GM18526 (cell line): ENCODE results near the gene TEX2.

Experiments
- POLR2A ChIP-seq: IDR thresholded peaks from 3 replicates; pipeline ENCODE4 v1.6.1; 2011; ENCODE audit not compliant: insufficient read length; ENCODE audit errors: extremely low read depth

TEX2 gene

DNA sequence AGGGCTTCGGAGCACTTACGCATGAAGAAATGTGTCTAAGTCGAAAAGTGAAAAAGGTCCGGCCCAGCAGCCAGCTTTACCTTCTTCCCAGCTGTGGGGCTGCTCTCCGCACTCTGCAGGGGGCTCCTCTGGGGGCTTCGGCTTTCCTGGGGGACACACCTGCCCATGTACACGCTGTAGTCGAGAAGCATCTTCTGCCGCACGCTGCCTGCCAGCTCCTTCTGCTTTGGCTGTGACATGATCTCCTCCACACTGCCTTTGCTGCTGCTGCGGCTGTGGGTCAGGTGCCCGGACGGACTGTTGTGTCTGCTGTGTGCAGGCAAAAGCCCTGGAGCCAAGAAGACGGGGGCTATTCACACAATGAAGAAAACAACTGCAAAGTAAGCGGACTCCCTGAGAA lies 75.0 kb downstream of the TEX2 start:
- no peak for TF ChIP-seq POLR2A

DNA sequence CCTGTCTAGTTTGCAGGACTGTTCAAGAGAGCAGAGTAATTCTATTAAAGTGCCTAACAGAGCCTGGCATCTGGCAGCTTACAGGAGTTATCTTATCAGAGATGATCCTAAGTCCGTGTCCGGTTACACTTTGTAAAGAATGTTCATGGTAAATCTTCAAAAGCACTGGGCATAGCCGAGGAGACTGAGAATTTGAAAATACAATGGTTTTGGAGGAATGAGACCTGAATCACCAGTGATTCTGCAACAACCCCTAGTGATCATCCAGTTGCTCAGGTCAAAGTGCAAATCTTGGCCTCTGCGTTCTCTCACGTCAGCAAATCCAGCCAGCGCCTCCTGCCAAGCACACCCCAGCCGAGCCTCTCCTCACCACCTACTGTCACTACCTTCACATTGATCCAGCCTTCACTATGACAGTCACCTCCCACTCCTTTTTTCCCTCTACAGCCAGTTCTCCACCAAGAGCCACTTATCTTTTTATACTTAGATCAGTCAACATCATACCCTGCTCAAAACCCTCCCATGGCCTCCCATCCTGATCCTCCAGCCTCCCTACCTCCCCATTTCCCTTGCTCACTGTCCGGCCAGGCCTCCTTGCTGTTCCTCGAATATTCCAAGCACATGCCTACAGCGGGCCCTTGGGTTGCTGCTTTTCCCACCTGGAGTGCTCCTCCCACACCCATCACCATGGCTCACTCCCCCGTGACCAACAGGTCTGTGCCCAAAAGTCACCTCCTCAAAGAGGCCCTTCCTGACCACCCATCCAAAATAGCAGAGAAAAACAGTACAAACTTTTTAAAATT lies 75.8 kb downstream of the TEX2 start:
- TF ChIP-seq POLR2A: no peak

DNA sequence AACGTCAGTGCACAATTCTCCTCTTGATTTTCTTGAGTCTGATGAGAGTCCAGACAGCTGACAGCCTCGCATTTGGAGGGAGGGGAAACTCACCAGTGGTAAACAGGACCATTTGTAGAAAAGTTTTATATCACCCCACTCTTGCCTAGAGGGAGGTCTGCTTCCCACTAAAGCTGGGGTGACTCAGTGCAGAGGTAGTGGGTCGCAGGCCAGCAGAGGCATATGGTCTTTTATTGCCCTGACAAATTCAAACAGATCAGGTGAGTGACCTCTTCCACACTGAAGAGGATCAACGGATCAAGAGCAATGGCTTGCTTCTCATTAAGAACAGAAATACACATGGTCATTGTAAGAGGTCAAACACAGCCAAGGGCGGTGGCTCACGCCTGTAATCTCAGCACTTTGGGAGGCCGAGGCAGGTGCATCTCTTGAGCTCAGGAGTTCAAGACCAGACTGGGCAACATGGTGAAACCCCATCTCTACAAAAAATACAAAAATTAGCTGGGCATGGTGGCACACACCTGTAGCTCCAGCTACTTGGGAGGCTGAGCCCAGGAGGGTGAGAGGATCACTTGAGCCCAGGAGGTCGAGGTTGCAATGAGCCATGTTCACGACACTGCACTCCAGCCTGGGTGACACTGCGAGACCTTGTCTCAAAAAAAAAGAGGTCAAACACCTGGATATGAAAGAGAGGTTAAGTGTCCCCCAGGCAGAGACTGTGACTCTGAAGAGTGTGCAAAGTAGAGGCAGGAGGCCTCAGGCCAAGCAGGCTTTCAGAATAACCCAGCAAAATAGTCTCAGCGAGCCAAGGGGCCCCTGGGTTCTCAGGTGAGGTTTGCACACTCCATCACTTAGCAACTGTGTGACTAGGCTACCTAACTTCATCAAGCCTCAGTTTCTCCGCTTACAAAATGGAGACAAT lies 76.6 kb downstream of the TEX2 start:
- TF ChIP-seq POLR2A: no peak

DNA sequence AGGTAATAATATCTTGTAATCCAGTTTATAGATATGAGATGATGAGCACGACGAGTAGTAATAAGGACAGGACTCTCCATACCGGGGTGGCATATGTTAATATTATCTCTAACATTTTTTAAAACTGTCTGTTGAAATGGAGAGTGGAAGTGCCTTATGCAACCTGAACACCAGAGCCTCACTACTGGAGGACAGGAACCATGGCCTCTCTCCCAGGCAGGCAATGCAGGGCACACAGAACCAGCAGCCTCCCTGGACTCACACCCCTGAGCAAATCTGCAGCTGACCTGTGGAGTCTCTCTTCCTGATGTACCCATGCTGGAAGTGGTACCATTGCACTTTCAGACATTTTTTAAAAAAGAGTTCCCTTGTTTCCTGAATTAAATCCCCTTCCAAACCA lies 78.0 kb downstream of the TEX2 start:
- no peak for TF ChIP-seq POLR2A

DNA sequence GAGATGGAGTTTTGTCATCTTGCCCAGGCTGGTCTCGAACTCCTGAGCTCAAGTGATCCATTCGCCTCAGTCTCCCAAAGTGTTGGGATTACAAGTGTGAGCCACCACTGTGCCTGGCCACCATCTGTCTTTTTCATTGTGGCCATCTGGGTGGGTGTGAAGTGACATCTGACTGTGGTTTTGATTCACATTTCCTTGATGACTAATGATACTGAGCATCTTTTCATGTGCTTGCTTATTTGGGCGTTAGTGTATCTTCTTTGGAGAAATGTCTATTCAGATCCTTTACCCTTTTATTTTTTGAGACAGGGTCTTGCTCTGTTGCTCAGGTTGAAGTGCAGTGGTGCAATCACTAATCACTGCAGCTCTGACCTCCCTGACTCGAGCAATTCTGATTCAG lies 79.2 kb downstream of the TEX2 start:
- no peak for TF ChIP-seq POLR2A

DNA sequence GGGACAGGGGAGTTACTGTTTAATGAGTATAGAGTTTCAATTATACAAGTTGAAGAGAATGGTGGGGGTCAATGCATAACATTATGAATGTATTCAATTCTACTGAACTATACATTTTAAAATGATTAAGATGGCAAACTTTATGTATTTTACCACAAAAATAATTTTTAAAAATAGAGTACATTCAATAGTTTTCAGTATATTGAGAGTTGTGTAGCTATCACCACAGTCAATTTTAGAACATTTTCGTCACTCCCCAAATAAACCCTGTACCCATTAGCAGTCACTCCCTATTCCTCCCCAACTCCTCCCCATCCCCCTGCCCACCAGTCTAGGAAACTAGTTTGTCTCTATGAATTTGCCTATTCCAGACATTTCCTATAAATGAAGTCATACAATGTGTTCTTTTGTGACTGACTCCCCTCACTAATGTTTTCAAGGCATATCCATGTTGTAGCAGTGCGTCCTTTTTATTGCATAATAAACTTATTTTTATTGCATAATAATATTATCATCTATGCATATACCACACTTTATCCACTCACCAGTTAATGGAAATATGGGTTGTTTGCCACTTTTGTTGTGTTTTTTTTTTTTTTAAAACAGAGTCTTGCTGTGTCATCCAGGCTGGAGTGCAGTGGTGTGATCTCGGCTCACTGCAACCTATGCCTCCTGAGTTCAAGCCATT lies 80.6 kb downstream of the TEX2 start:
- TF ChIP-seq POLR2A: no peak

DNA sequence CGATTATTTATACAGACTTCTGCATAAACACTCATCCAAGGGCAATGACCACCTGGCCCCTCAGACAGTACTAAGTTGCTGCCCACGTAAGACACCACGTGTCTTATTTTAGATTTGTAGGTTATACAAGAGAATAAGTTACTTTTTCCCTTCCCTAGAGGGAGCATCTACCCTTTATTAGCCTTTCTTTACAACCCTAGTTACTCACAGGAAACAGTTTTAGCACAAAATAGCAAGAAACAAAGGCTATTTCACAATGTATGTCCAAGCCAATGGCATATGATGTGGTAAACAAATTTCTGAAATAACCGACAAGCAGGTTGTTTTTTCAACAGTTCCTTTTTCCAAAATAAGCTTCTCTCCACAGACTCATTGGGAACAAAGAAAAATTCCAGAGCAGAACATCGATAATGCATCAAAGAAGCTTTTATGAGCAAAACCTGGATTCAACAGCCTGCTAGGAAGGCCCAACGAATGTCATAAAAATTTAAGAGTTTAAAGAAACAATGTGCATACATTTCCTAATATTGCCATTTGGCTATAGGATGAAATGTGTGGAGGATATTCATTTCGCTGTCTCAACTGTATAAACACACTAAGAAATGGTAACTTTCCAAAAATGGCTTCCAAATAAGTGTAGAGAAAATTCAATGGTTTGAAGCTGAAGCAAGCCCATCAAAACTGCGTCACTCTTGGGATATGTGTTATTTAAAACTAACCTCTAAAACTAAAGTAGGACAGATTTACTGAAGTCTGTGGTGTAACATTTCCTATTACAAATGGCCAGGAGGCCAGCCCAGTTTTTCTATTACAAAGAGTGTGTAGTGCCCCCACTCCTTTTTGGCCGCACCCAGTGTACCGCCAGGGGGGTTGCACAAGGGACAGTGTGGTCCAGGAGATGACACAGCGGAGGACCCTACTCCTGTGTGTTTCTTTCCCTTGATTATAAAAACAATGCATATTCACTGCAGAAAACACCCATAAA lies 82.7 kb downstream of the TEX2 start:
- TF ChIP-seq POLR2A: no peak

DNA sequence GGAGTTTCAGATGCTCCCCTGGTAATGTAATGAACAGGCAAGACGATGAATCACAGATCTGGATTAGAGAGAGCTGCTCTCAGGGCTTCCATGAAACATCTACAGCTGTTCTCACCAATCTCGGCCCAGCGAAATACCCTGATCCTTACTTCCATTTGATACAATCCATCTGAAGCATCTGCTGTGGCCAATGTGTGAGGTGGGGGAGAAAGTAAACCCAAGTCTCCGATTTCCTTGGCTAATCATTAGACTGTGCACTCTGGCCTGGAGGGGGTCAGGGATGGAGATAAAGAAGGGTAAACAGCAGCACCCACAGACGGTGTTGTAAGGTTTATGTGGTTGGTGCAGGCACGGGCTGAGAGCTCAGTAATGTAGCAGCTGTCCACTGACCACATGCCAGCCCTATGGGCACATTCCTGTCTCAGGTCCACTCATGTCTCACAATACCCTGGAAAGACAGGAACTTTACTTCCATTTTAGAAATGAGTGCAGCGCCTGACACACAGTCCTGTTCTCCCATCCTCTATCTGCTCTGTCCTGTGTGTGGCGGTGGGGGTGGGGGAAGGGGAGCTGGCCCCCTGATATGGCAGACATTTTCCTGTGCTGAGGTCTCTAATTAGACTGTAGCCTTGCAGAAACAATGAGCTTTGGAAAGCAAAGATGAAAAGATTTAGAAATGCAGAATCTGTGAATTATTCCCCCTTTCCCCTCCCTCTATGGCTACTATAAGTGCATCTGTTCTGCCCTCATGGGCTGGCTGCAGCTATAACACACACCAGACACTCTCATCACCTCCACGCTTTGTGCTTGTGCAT lies 84.8 kb downstream of the TEX2 start:
- TF ChIP-seq POLR2A: no peak

DNA sequence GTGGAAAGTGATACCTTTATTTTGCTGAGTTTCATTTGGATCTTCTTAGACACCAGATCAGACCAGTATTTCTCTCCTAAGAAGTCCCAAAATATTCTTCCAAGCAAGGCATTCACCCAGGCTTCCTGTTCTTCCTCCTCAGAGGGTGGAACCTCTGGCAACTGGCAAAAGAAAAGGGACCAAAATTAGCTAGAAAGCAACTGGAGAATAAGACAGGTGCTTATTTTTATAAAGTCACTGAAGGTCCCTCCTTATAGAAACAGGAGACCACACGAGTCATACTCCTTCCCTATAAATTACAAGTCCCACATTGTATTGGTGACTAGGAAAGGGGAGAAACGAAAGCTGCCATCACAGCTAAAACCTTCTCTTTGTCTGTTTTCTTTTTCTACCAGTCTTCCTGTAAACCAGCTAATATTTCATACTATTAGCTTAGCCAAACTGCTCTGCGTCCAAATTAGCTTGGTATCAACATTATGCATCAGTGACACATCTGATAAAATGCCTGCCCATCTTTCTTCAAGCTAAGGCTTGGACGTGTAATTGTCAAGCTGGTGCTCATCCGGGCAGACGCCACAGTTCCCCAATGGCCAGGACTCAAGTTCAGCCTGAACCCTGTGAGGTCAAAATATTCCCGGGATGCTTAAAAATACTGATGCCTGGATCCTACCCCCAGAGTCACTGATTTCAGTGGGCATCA lies 85.6 kb downstream of the TEX2 start:
- no peak for TF ChIP-seq POLR2A

DNA sequence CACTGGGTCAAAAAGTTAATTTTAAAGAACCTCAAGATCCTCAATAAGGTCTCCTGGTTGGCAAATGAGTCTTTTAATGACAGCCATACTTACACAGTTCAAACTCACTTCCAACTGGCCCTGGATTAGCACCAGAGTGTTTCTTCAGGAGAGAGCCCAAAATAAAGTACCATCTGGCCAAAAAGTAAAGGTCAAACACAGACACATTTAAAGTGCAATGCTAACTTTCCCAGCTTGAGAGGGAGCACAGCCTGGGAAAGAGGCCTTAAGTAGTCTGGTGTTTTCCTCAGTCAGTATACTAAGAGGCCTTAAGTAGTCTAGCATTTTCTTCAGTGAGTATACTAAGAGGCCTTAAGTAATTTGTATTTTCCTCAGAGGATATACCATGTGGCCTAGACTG lies 86.5 kb downstream of the TEX2 start:
- TF ChIP-seq POLR2A: no peak

DNA sequence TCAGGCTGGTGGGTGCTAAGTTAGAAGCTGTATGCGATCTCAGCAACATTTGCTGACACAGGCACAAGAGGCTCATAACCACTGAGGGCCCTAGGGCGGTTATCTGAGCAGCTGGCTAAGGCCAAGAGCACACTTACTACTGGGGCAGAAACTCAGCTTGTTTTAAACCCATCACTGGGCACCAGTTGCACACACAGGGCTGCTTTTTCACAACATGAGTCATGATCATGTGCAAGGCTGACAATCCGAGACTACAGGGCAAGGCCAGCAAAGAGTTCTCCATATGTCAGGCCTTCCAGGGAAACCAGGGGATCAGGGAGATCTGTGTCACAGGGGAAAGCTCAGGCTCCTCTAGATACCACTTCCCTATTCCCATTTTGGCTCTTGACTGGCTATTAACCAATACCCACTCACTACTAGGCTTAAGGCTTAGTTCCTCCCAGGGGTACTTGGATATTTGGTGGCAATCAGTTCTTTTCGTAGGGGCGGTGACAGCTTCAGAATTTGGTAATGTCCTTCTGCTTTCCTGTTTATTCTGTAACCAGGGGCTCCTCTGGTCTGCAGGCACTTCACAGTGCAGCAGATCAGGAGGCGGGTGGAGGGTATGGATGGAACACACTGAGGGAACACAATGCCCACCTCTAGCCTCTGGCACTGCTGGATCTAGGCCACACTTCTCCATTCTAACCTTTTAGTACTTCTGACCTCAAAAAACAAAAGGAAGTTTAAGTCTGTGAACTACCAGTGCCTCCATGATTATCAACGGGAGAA lies 88.2 kb downstream of the TEX2 start:
- TF ChIP-seq POLR2A: no peak

DNA sequence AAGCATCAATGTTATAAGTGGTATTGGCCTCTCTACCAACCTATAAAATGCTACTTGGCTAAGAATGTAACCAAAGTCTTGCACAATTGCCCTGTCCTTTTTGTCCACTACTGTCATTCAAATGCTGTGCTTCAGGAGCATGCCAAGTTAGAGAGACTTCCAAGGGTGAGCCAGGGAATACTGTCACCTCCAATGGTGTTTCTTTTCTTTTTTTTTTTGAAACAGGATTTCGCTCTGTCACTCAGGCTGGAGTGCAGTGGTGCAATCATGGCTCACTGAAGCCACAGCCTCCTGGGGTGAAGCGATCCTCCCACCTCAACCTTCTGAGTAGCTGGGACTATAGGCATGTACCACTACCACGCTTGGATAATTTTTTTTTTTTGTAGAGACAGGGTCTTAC lies 89.4 kb downstream of the TEX2 start:
- TF ChIP-seq POLR2A: no peak
